K562 (cell line): ENCODE results near the gene USPL1. TPM values are rescaled to one million over a fixed set of nuclear protein-coding genes. Genes with fewer than 3 reads are reported as not detected.

ENCODE experiments used
- ATAC-seq: fragments of 200-7000 bp; cut with Tn5 transposase; 3 replicates; pipeline ENCODE4 v1.9.1; 2020; ENCODE audit warnings: moderate library complexity
- BruUV-seq: library from RNA; stranded (reverse); fragments of 400-500 nt; replicated peaks from 2 replicates; lab custom pipeline; 2021; lab: Mats Ljungman, UMichigan
- CTCF ChIA-PET: fragments of 300-600 bp; formaldehyde crosslinking; extraction: SDS; loops from one replicate; lab custom pipeline; 2021; ENCODE audit warnings: low intra/inter-chr PET ratio; lab: Yijun Ruan, JAX
- POLR2A ChIA-PET: fragments of 300-600, 350-650 bp; sonication (Branson Sonifier 250); formaldehyde crosslinking; extraction: SDS; loops from one replicate; lab custom pipeline; 2021; ENCODE audit warnings: antibody characterized with exemption, inconsistent platforms; lab: Yijun Ruan, JAX
- DNase-seq, 4 experiments: peaks; one replicate each; pipeline versions ENCODE4 v3.0.0 to v3.0.0-alpha.2; 2011 to 2018; ENCODE audit warnings: low spot score in 3 of 4, mixed read lengths in 3 of 4; ENCODE audit errors: extremely low read depth in 1 of 4
- FAIRE-seq: peaks from 2 replicates; lab custom pipeline; 2011; peaks lifted over from hg19 to GRCh38; lab: Jason Lieb, UNC
- H2AFZ ChIP-seq: 2 replicates; pipeline ENCODE4 v1.6.0; 2011; ENCODE audit warnings: low read depth, low read length, control low read depth, inconsistent platforms
- H3K27ac ChIP-seq: fragments of 200-600 bp; 3 replicates; pipeline ENCODE4 v1.8.0; 2011; ENCODE audit warnings: low read depth, mild to moderate bottlenecking, control low read depth, inconsistent platforms, low read length, moderate library complexity, mixed read lengths; ENCODE audit errors: extremely low read depth
- H3K27me3 ChIP-seq, 2 experiments: fragments of 300-600 bp in 1 of 2; 2 replicates in 1 of 2; 3 replicates in 1 of 2; pipeline versions ENCODE4 v1.6.0 to v1.8.0; 2011; ENCODE audit warnings: inconsistent platforms in 2 of 2, low read length in 2 of 2, mild to moderate bottlenecking in 1 of 2, mixed read lengths in 1 of 2, moderate library complexity in 1 of 2; ENCODE audit not compliant: control insufficient read depth in 2 of 2, insufficient read depth in 2 of 2
- H3K36me3 ChIP-seq: fragments of 300-600 bp; 3 replicates; pipeline ENCODE4 v1.8.0; 2011; ENCODE audit warnings: mild to moderate bottlenecking, low read length, inconsistent platforms; ENCODE audit not compliant: control insufficient read depth, insufficient read depth
- H3K4me1 ChIP-seq, 2 experiments: fragments of 200-600 bp in 1 of 2; replicated peaks in 1 of 2; 2 replicates in 1 of 2; 3 replicates in 1 of 2; pipeline versions ENCODE4 v1.5.1 to v1.8.0; 2011; ENCODE audit warnings: inconsistent platforms in 2 of 2, low read length in 2 of 2, mild to moderate bottlenecking in 1 of 2, mixed read lengths in 1 of 2, moderate library complexity in 1 of 2; ENCODE audit not compliant: control insufficient read depth in 2 of 2, insufficient read depth in 2 of 2
- H3K4me2 ChIP-seq: 2 replicates; pipeline ENCODE4 v1.6.1; 2011; ENCODE audit warnings: low read length, control low read depth, inconsistent platforms, mixed read lengths; ENCODE audit not compliant: insufficient read depth
- H3K4me3 ChIP-seq: fragments of 200-600 bp; sonication (generic), shearing (Covaris generic); 2 replicates; pipeline ENCODE4 v1.5.1; 2016; ENCODE audit warnings: control low read depth, inconsistent platforms
- H3K79me2 ChIP-seq: fragments of 200-600 bp; 3 replicates; pipeline ENCODE4 v1.8.0; 2011; ENCODE audit warnings: low read length, inconsistent platforms; ENCODE audit not compliant: control insufficient read depth, insufficient read depth
- H3K9ac ChIP-seq, 2 experiments: 2 replicates each; pipeline versions ENCODE4 v1.6.0 to v1.6.1; 2011; ENCODE audit warnings: low read depth in 2 of 2, low read length in 2 of 2, control low read depth in 1 of 2, inconsistent platforms in 1 of 2, mild to moderate bottlenecking in 1 of 2, mixed read lengths in 1 of 2; ENCODE audit not compliant: insufficient read depth in 1 of 2
- H3K9me1 ChIP-seq: one replicate; pipeline ENCODE4 v1.6.0; 2011; ENCODE audit warnings: inconsistent platforms, mild to moderate bottlenecking, low read length, moderate library complexity; ENCODE audit not compliant: control insufficient read depth, insufficient read depth
- H3K9me3 ChIP-seq: replicated peaks from 2 replicates; pipeline ENCODE4 v1.5.1; 2011; ENCODE audit warnings: low read depth, low read length, inconsistent platforms; ENCODE audit not compliant: control insufficient read depth, insufficient read depth
- H4K20me1 ChIP-seq: replicated peaks from 2 replicates; pipeline ENCODE4 v1.6.1; 2011; ENCODE audit warnings: low read length, inconsistent platforms, mixed read lengths; ENCODE audit not compliant: control insufficient read depth, insufficient read depth
- TEAD1 ChIP-seq, 2 experiments: fragments of 450-650 bp in 1 of 2; sonication (generic) in 1 of 2; formaldehyde crosslinking; IDR thresholded peaks; 2 replicates each; pipeline versions ENCODE4 v1.4.0 to v1.8.0; 2020 to 2022; ENCODE audit warnings: mild to moderate bottlenecking in 2 of 2, missing genetic modification reagents in 1 of 2
- ZBTB5 ChIP-seq: fragments of 450-650 bp; IDR thresholded peaks from 2 replicates; pipeline ENCODE4 v1.6.1; 2017; ENCODE audit warnings: antibody characterized with exemption
- ZNF668 ChIP-seq: fragments of 250-450 bp; sonication (Bioruptor Pico); IDR thresholded peaks from 2 replicates; pipeline ENCODE4 v1.8.0; 2022; ENCODE audit warnings: mild to moderate bottlenecking, inconsistent platforms
- whole genome bisulfite sequencing: fragments of 100-300 bp; shearing (Covaris generic); methylation state at CpG from one replicate; pipeline ENCODE4 v1.1.6; 2016; ENCODE audit warnings: low coverage, mixed read lengths; ENCODE audit not compliant: insufficient coverage; ENCODE audit errors: missing lambda C conversion rate; 5-methylcytosine and 5-hydroxymethylcytosine counted together
- in situ Hi-C: fragments of 300-500 bp; cut with MboI; formaldehyde crosslinking; loops from 4 replicates; pipeline ENCODE4 v1.15.0; 2018; ENCODE audit warnings: inconsistent platforms, mixed read lengths
- intact Hi-C: fragments of 100-400 bp; cut with micrococcal nuclease; formaldehyde crosslinking; loops from 2 replicates; pipeline ENCODE4 v1.14.2; 2022
- polyA plus RNA-seq, 8 experiments: library from polyadenylated mRNA; depleted of rRNA in 4 of 8; stranded (reverse) in 5 of 8; unstranded in 3 of 8; fragments of >200 nt; fragmentation: Nextera tagmentation in 2 of 8; fragmentation: Illumina TruSeq in 1 of 8; extraction: Ambion mirVana in 2 of 8; extraction: Trizol in 1 of 8; gene quantifications; 2 replicates each; pipeline versions ENCODE4 v1.2.1 to v1.2.3, GENCODE V29; 2011 to 2014; ENCODE audit warnings: inconsistent platforms in 1 of 8, missing spikeins in 1 of 8
- total RNA-seq, 7 experiments: library from RNA; depleted of rRNA in 6 of 7; stranded (reverse); fragments of >200 nt in 6 of 7; fragmentation: Illumina TruSeq in 2 of 7; extraction: Trizol in 2 of 7; gene quantifications; 2 replicates each; pipeline versions ENCODE4 v1.2.1 to v1.2.3, GENCODE V29; 2011 to 2021; ENCODE audit warnings: low replicate concordance in 1 of 7
- TF ChIP-seq, protein P1 (sequence below): fragments of 450-650 bp; conservative IDR thresholded peaks from 2 replicates; pipeline ENCODE4 v1.6.1; 2016; ENCODE audit warnings: missing genetic modification characterization, low read depth, mild to moderate bottlenecking, control low read depth, missing compliant biosample characterization

Gene USPL1
- total and polyA plus RNA-seq, 9 of the 15 experiments (the other 6 are each of a cell fraction or from before 2014, with no cell fraction given): 5.5 to 18.0 (median 12.0) TPM

- Histone ChIP-seq H3K36me3 (no peaks in the 10 kb centered on the region), H3K27me3 (peaks cover 0 to 11% of the 10 kb centered on the region in 2 experiments; a peak in 2 of 5 replicates), H3K9me1 (no peaks in the 10 kb centered on the region), H3K9ac (no peak overlapping the region), H4K20me1 (no peaks in the 10 kb centered on the region), H3K79me2 (no peaks in the 10 kb centered on the region), H3K4me1 (peaks cover 0 to 4% of the 10 kb centered on the region in 2 experiments; a peak in 3 of 5 replicates)
- in situ Hi-C loops: no loop called here
- CTCF ChIA-PET: no interaction called here
- DNase-seq (no peak), FAIRE-seq (no peak)
- POLR2A ChIA-PET: no interaction called here
- intact Hi-C loops: no loop called here
- 27% methylated on average over 14 of the region's 14 CpGs for WGBS
- no TSS peak for BruUV-seq
- TF ChIP-seq TEAD1 (CRISPR knock-in tag; IDR thresholded peaks at IDR 0.05) (no peak), ZBTB5 (peak; percentile 19; the same call in 1 of the 2 replicates), ZNF668 (CRISPR knock-in tag) (no peak)
- TF ChIP-seq, protein P1, sequence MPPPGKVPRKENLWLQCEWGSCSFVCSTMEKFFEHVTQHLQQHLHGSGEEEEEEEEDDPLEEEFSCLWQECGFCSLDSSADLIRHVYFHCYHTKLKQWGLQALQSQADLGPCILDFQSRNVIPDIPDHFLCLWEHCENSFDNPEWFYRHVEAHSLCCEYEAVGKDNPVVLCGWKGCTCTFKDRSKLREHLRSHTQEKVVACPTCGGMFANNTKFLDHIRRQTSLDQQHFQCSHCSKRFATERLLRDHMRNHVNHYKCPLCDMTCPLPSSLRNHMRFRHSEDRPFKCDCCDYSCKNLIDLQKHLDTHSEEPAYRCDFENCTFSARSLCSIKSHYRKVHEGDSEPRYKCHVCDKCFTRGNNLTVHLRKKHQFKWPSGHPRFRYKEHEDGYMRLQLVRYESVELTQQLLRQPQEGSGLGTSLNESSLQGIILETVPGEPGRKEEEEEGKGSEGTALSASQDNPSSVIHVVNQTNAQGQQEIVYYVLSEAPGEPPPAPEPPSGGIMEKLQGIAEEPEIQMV: peak; percentile 57; the same call in 1 of the 2 replicates
- TF ChIP-seq, all 486 proteins: peak for 2
- Histone ChIP-seq H3K27ac (no peak overlapping the region), H2AFZ (peak overlapping the region; percentile 93; the same call in 1 of the 2 replicates), H3K9me3 (no peaks in the 10 kb centered on the region), H3K4me2 (no peak overlapping the region; the same call in 1 of the 2 replicates), H3K4me3 (no peak overlapping the region)
- ATAC-seq: peak; percentile 50
Measured at GRCh38 chr13:30689752-30690151, 72.0 kb downstream of the USPL1 start.
